ENCODE results near the gene LIMD2.

LIMD2 gene

GRCh38 chr17:63701456-63701820, 1.5 kb upstream of the LIMD2 start:
- no peak for DNase-seq (ENCODE audit: low read depth in 2 of 2)

GRCh38 chr17:63700528-63701455, 867 bp upstream of the LIMD2 start:
- DNase-seq (ENCODE audit: low read depth in 2 of 2), result no peak

GRCh38 chr17:63698886-63699637, 863 bp downstream of the LIMD2 start:
- DNase-seq (ENCODE audit: low read depth in 2 of 2), result peak; percentile 77 to 78

- DNase-seq (ENCODE audit: low read depth in 2 of 2), result no peak
Measured at GRCh38 chr17:63698381-63698885, 1.5 kb downstream of the LIMD2 start.

GRCh38 chr17:63697341-63698286, 2.3 kb downstream of the LIMD2 start:
- peak; percentile 60 to 66 for DNase-seq (ENCODE audit: low read depth in 2 of 2)

- DNase-seq (ENCODE audit: low read depth in 2 of 2), result no peak
Measured at GRCh38 chr17:63696381-63696961, 3.5 kb downstream of the LIMD2 start.

GRCh38 chr17:63695889-63696288, 4.0 kb downstream of the LIMD2 start:
- DNase-seq (ENCODE audit: low read depth in 2 of 2), result no peak

GRCh38 chr17:63694950-63695773, 4.8 kb downstream of the LIMD2 start:
- no peak for DNase-seq (ENCODE audit: low read depth in 2 of 2)

GRCh38 chr17:63694229-63694949, 5.5 kb downstream of the LIMD2 start:
- DNase-seq (ENCODE audit: low read depth in 2 of 2), result no peak

- no peak for DNase-seq (ENCODE audit: low read depth in 2 of 2)
Measured at GRCh38 chr17:63693411-63694113, 6.4 kb downstream of the LIMD2 start.

GRCh38 chr17:63692195-63692816, 7.6 kb downstream of the LIMD2 start:
- DNase-seq (ENCODE audit: low read depth in 2 of 2), result no peak

GRCh38 chr17:63689479-63689878, 10.4 kb downstream of the LIMD2 start:
- DNase-seq (ENCODE audit: low read depth in 2 of 2), result no peak

- no peak for DNase-seq (ENCODE audit: low read depth in 2 of 2)
Measured at GRCh38 chr17:63688396-63689020, 11.4 kb downstream of the LIMD2 start.

GRCh38 chr17:63686138-63686685, 13.7 kb downstream of the LIMD2 start:
- DNase-seq (ENCODE audit: low read depth in 2 of 2), result no peak

GRCh38 chr17:63685578-63685977, 14.3 kb downstream of the LIMD2 start:
- no peak for DNase-seq (ENCODE audit: low read depth in 2 of 2)

GRCh38 chr17:63685041-63685440, 14.9 kb downstream of the LIMD2 start:
- no peak for DNase-seq (ENCODE audit: low read depth in 2 of 2)

GRCh38 chr17:63682981-63683380, 16.9 kb downstream of the LIMD2 start:
- DNase-seq (ENCODE audit: low read depth in 2 of 2), result no peak

GRCh38 chr17:63682441-63682840, 17.5 kb downstream of the LIMD2 start:
- DNase-seq (ENCODE audit: low read depth in 2 of 2), result no peak
